Left lung (tissue), 10 donors: ENCODE measurements around the gene GSTM2. TPM values are rescaled to one million over a fixed set of nuclear protein-coding genes. Genes with fewer than 3 reads are reported as not detected.
A peak's percentile ranks its signal among the peaks of the same experiment; 100 is the strongest.
"Not testable (repeated sequence)": the region's sequence is repeated elsewhere in the genome, so short reads cannot be mapped to it uniquely, and the experiment has no call there.

Source experiments
- ATAC-seq: fragments of 200-7000 bp; cut with Tn5 transposase; one replicate; pipeline ENCODE4 v1.9.1; 2020; ENCODE audit warnings: moderate library complexity
- DNase-seq, 4 donors: peaks; one replicate each; pipeline ENCODE4 v3.0.0-alpha.2; 2013 to 2020
- H3K27ac ChIP-seq, 2 donors: fragments of 200-600 bp; sonication (generic) in 1 of 2; one replicate each; pipeline versions ENCODE4 v1.5.0 to v1.8.0; 2020 to 2021
- H3K27me3 ChIP-seq, 2 donors: fragments of 200-600 bp; sonication (generic) in 1 of 2; one replicate each; pipeline versions ENCODE4 v1.5.0 to v1.8.0; 2020 to 2021
- H3K36me3 ChIP-seq, 2 donors: fragments of 200-600 bp; sonication (generic) in 1 of 2; one replicate each; pipeline versions ENCODE4 v1.5.0 to v1.8.0; 2020 to 2021
- H3K4me1 ChIP-seq, 2 donors: fragments of 200-600 bp; one replicate each; pipeline ENCODE4 v1.8.0; 2021
- H3K4me3 ChIP-seq, 2 donors: fragments of 200-600 bp; sonication (generic) in 1 of 2; one replicate each; pipeline versions ENCODE4 v1.5.0 to v1.8.0; 2020 to 2021; ENCODE audit warnings: mild to moderate bottlenecking in 1 of 2
- H3K9me3 ChIP-seq, 2 donors: fragments of 200-600 bp; sonication (generic) in 1 of 2; one replicate each; pipeline versions ENCODE4 v1.5.0 to v1.8.0; 2020 to 2021
- CTCF ChIP-seq, 2 donors: fragments of 200-600 bp; sonication (generic) in 1 of 2; IDR thresholded peaks; one replicate each; pipeline versions ENCODE4 v1.5.0 to v1.8.0; 2021; ENCODE audit warnings: antibody characterized with exemption in 2 of 2
- intact Hi-C, 2 donors: fragments of 100-400 bp; cut with DNase I; formaldehyde crosslinking; loops; one replicate each; pipeline versions ENCODE4 v1.11.2 to v1.14.2; 2022
- polyA plus RNA-seq, 6 donors: library from polyadenylated mRNA; unstranded; fragments of 120-200 nt; gene quantifications; one replicate each; pipeline ENCODE4 v1.2.1, GENCODE V29; 2013; ENCODE audit not compliant: insufficient read length in 6 of 6
- total RNA-seq, 2 donors: library from RNA; stranded (reverse); fragmentation: NEBNext Ultra II Directional; extraction: Animal tissue kit (Norgen Biotek cat#: 25700); gene quantifications; one replicate each; pipeline ENCODE4 v1.2.1, GENCODE V29; 2021
- donor health status: DM: no; HTN: yes; CAD: no.
- donor health status: DM: no; HTN: no; CAD: no.

The GSTM2 gene
- total and polyA plus RNA-seq, 8 donors: 25.4 to 281 (median 225) TPM

GRCh38 chr1:109659997-109660690 lies 7.7 kb upstream of the GSTM2 start:
- Histone ChIP-seq H3K36me3 (peaks cover 0 to 14% of the 10 kb centered on the region in 2 donors), H3K4me1 (peaks cover 0 to 15% of the 10 kb centered on the region in 2 donors), H3K27me3 (no peaks in the 10 kb centered on the region), H3K27ac (no peak overlapping the region), H3K9me3 (no peaks in the 10 kb centered on the region), H3K4me3 (no peak overlapping the region)
- ATAC-seq (no peak), DNase-seq (no peak)
- no peak for TF ChIP-seq CTCF (IDR thresholded peaks at IDR 0.05)
- intact Hi-C loops: loop anchor here in 1 of 2 donors (10.0 kb wide), 1 partner anchor 115 kb away; no protein-coding TSS in a partner anchor

GRCh38 chr1:109660691-109661026 lies 7.2 kb upstream of the GSTM2 start:
- H3K4me3 ChIP-seq, H3K9me3 ChIP-seq, intact Hi-C loops, H3K27ac ChIP-seq, DNase-seq, ATAC-seq, H3K4me1 ChIP-seq, H3K27me3 ChIP-seq: not testable (repeated sequence)
- peaks cover 0 to 14% of the 10 kb centered on the region in 2 donors for H3K36me3 ChIP-seq

- H3K27me3 ChIP-seq: no peaks in the 10 kb centered on the region
- H3K27ac ChIP-seq: no peak overlapping the region
- H3K36me3 ChIP-seq: peaks cover 0 to 14% of the 10 kb centered on the region in 2 donors
- peaks cover 0 to 8% of the 10 kb centered on the region in 2 donors for H3K4me1 ChIP-seq
- DNase-seq (no peak), ATAC-seq (no peak)
- intact Hi-C loops: no loop called here
- H3K9me3 ChIP-seq: no peaks in the 10 kb centered on the region
- H3K4me3 ChIP-seq: no peak overlapping the region
- TF ChIP-seq CTCF (IDR thresholded peaks at IDR 0.05): no peak
Measured at GRCh38 chr1:109661391-109661790, 6.5 kb upstream of the GSTM2 start.

GRCh38 chr1:109664671-109665070 lies 3.2 kb upstream of the GSTM2 start:
- H3K36me3 ChIP-seq: peaks cover 0 to 6% of the 10 kb centered on the region in 2 donors
- H3K4me1 ChIP-seq: peaks cover 0 to 15% of the 10 kb centered on the region in 2 donors
- H3K4me3 ChIP-seq: no peak overlapping the region
- H3K27ac ChIP-seq: no peak overlapping the region
- ATAC-seq (no peak), DNase-seq (no peak)
- no peaks in the 10 kb centered on the region for H3K9me3 ChIP-seq
- H3K27me3 ChIP-seq: no peaks in the 10 kb centered on the region
- no peak for TF ChIP-seq CTCF (IDR thresholded peaks at IDR 0.05)
- intact Hi-C loops: no loop called here

- Histone ChIP-seq H3K9me3 (no peaks in the 10 kb centered on the region), H3K36me3 (no peaks in the 10 kb centered on the region), H3K27me3 (no peaks in the 10 kb centered on the region), H3K4me3 (peak overlapping the region; percentile 27 to 44), H3K4me1 (peaks cover 0 to 15% of the 10 kb centered on the region in 2 donors), H3K27ac (no peak overlapping the region)
- ATAC-seq: peak; percentile 18
- TF ChIP-seq CTCF (IDR thresholded peaks at IDR 0.05): no peak
- intact Hi-C loops: no loop called here
- DNase-seq: no peak
Measured at GRCh38 chr1:109668123-109668775, 392 bp downstream of the GSTM2 start.
